H4 (cell line): ENCODE data around the gene NBPF3. TPM values are rescaled to one million over a fixed set of nuclear protein-coding genes. Genes with fewer than 3 reads are reported as not detected.
"Not testable (repeated sequence)": the region's sequence is repeated elsewhere in the genome, so short reads cannot be mapped to it uniquely, and the experiment has no call there.

Source experiments
- DNase-seq: peaks from one replicate; pipeline ENCODE4 v3.0.0-alpha.2; 2015; ENCODE audit warnings: low spot score
- total RNA-seq: library from RNA; depleted of rRNA; stranded (reverse); fragments of >200 nt; shearing (Covaris generic); gene quantifications from 2 replicates; pipeline ENCODE4 v1.2.3, GENCODE V29; 2014

NBPF3 gene
- total RNA-seq, 1 experiment from 2014 or later = 12.0 TPM

DNA sequence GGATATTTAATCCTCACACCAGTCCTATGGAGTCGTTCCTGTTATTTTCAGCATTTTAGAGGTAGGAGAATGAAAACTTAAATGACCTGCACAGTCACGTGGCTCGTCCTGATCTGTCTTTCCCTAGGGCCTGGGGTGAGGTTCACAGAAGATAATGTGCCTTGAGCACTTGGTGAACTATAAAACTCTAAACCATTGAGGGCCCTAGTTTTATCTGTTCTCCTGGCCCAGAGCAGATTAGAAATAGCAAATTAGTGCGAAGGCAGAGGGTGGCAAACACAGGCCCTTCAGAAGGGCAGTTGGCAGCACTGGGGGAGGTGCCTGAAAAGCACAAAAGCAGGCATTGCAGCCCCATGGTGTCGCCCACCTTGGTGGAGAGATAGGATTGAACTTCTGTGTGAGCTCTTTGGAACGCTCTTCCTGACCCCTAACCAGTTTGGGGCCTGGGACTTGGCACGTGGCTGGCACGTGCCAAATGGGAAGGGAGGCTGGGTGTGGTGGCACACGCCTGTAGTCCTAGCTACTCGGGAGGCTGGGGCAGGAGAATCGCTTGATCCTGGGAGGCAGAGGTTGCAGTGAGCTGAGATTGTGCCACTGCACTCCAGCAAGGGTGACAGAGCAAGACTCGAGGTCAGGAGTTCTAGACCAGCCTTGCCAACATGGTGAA lies 1.2 kb upstream of the NBPF3 start:
- DNase-seq = not testable (repeated sequence)

GRCh38 chr1:21439345-21439720 lies 604 bp upstream of the NBPF3 start:
- DNase-seq = no peak

- not testable (repeated sequence) for DNase-seq
These were observed 741 bp downstream of the NBPF3 start for GRCh38 chr1:21440630-21441125.

GRCh38 chr1:21446647-21447046 lies 6.7 kb downstream of the NBPF3 start:
- not testable (repeated sequence) for DNase-seq

DNA sequence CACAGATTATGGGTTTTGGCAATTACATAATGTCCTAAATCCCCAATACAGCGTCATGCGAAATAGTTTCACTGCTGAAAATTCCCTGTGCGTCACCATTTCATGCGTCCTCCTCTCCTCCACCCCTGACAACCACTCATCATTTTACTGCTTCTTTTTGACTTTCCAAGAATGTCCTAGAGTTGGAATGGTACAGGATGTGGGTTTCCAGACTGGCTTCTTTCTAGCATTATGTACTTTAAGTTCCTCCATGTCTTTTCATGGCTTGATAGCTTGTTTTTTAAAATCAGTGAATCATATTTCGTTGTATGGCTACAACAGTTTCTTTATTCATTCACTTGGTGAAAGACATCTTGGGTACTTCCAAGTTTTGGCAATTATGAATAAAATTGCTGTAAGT lies 7.4 kb downstream of the NBPF3 start:
- DNase-seq = no peak

GRCh38 chr1:21449906-21450305 lies 10.0 kb downstream of the NBPF3 start:
- DNase-seq = no peak

- no peak for DNase-seq
These were observed 11.3 kb downstream of the NBPF3 start for GRCh38 chr1:21451212-21451611.

DNA sequence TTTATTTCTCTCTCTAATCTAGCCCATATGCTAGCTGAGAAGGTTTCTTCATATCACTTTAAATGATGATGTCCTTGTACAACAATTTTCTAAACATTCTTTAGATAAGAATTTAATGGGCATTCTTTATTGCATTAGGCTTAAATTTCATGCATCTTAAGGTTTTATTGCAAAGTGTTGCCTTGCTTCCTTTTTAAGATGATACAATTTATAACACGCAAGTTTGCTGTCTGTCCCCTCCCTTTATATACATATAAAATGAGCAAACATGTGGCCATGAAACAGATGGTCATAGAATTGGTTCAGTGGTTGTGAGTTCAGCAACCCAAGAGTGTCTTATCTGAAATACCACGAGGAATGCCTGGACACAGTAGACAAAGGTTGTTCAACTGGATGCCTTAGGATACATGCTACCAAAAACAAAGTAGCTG lies 12.1 kb downstream of the NBPF3 start:
- no peak for DNase-seq

- DNase-seq = peak; percentile 70
These were observed 14.2 kb downstream of the NBPF3 start for GRCh38 chr1:21453964-21454614.

- not testable (repeated sequence) for DNase-seq
These were observed 15.0 kb downstream of the NBPF3 start for GRCh38 chr1:21454904-21455303.

GRCh38 chr1:21457654-21458053 lies 17.7 kb downstream of the NBPF3 start:
- no peak for DNase-seq

- DNase-seq = not testable (repeated sequence)
These were observed 25.2 kb downstream of the NBPF3 start for GRCh38 chr1:21465127-21465526.

- not testable (repeated sequence) for DNase-seq
These were observed 28.0 kb downstream of the NBPF3 start for GRCh38 chr1:21467946-21468345.

- DNase-seq = no peak
These were observed 28.7 kb downstream of the NBPF3 start for GRCh38 chr1:21468599-21468998.

DNA sequence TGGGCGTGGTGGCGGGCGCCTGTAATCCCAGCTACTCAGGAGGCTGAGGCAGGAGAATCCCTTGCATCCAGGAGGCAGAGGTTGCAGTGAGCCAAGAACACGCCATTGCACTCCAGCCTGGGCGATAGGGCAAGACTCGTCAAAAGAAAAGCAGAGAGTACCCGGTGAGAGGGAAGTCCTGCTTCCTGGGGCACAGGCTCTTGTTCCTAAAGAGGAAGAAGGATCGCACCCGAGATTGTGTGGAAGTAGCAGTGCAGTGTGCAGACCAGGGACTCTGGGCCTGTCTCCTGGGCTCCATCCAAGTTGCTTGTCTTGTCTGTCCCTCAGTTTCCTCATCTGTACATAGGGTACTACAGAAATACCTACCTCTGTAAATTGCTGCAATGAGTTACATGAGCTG lies 29.6 kb downstream of the NBPF3 start:
- DNase-seq = no peak

GRCh38 chr1:21472861-21473260 lies 32.9 kb downstream of the NBPF3 start:
- no peak for DNase-seq

GRCh38 chr1:21478356-21478755 lies 38.4 kb downstream of the NBPF3 start:
- DNase-seq = no peak

DNA sequence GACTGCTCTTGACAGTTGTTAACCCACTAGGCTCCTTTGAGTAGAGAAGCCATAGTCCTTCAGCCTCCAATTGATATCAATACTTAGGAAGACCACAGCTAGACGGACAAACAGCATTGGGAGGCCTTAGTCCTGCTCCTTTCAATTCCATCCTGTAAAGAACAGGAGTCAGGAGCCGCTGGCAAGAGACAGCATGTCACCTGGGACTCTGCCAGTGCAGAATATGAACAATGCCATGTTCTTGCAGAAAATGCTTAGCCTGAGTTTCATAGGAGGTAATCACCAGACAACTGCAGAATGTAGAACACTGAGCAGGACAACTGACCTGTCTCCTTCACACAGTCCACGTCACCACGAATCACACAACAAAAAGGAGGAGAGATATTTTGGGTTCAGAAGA lies 43.9 kb downstream of the NBPF3 start:
- not testable (repeated sequence) for DNase-seq

- DNase-seq = no peak
These were observed 49.2 kb downstream of the NBPF3 start for GRCh38 chr1:21489146-21489545.

GRCh38 chr1:21490774-21491487 lies 51.0 kb downstream of the NBPF3 start:
- no peak for DNase-seq

GRCh38 chr1:21491488-21492355 lies 51.8 kb downstream of the NBPF3 start:
- DNase-seq = no peak

DNA sequence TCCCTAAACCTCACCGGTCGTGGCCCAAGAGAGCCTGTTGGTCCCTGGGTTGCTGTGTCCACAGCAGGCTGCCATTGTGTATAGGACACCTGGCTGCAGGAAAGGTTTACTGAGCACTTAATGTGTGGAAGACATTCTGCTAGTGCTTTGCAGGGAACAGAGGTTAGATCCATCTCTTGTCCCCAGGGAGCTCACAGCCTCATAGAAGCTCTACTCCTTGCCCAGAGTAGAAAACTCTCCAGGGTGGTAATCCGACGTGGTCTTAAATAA lies 52.4 kb downstream of the NBPF3 start:
- DNase-seq = no peak
